Measurements from ENCODE around the gene ZNF451. TPM values are rescaled to one million over a fixed set of nuclear protein-coding genes. Genes with fewer than 3 reads are reported as not detected.

Gene ZNF451
- total and polyA plus RNA-seq, 2 experiments from 2014 or later: 15.8 to 63.4 TPM

GRCh38 chr6:57130661-57131177, 40.7 kb downstream of the ZNF451 start:
- Histone ChIP-seq H3K9me2 (replicated peaks; ENCODE audit: insufficient read depth) (no peaks in the 10 kb centered on the region), H3K4me2 (no peak overlapping the region), H3K79me2 (peaks cover 7% of the 10 kb centered on the region), H3K27me3 (no peaks in the 10 kb centered on the region), H3K4me1 (ENCODE audit: insufficient read depth) (no peaks in the 10 kb centered on the region), H3K4me3 (no peak overlapping the region), H3K9me3 (ENCODE audit: low read depth) (no peaks in the 10 kb centered on the region), H3K27ac (no peak overlapping the region), H3K36me3 (replicated peaks; ENCODE audit: insufficient read depth, low read depth) (no peaks in the 10 kb centered on the region), H2AFZ (no peak overlapping the region), H4K20me1 (ENCODE audit: insufficient read depth, poor library complexity, severe bottlenecking) (no peaks in the 10 kb centered on the region)
- no peak for TF ChIP-seq EZH2phosphoT487 (IDR thresholded peaks at IDR 0.05; ENCODE audit: low read depth, severe bottlenecking, unreplicated experiment)
- TF ChIP-seq CTCF (IDR thresholded peaks at IDR 0.05; ENCODE audit: poor library complexity): no peak
- TF ChIP-seq EZH2 (IDR thresholded peaks at IDR 0.05; ENCODE audit: borderline replicate concordance): no peak
- DNase-seq (ENCODE audit: low spot score): no peak

- H2AFZ ChIP-seq: no peak overlapping the region
- no peaks in the 10 kb centered on the region for H3K36me3 ChIP-seq (replicated peaks; ENCODE audit: insufficient read depth, low read depth)
- H3K4me3 ChIP-seq: no peak overlapping the region
- H3K27ac ChIP-seq: no peak overlapping the region
- no peaks in the 10 kb centered on the region for H3K9me3 ChIP-seq (ENCODE audit: low read depth)
- no peak overlapping the region for H3K4me2 ChIP-seq
- H3K27me3 ChIP-seq: no peaks in the 10 kb centered on the region
- TF ChIP-seq CTCF (IDR thresholded peaks at IDR 0.05; ENCODE audit: poor library complexity): no peak
- TF ChIP-seq EZH2phosphoT487 (IDR thresholded peaks at IDR 0.05; ENCODE audit: low read depth, severe bottlenecking, unreplicated experiment): no peak
- no peak for TF ChIP-seq EZH2 (IDR thresholded peaks at IDR 0.05; ENCODE audit: borderline replicate concordance)
- no peaks in the 10 kb centered on the region for H3K9me2 ChIP-seq (replicated peaks; ENCODE audit: insufficient read depth)
- DNase-seq (ENCODE audit: low spot score): no peak
- H3K79me2 ChIP-seq: no peaks in the 10 kb centered on the region
- WGBS (ENCODE audit: low lambda C conversion rate, missing lambda C conversion rate): 81% methylated on average over 1 of the region's 1 CpG
- H3K4me1 ChIP-seq (ENCODE audit: insufficient read depth): no peaks in the 10 kb centered on the region
- H4K20me1 ChIP-seq (ENCODE audit: insufficient read depth, poor library complexity, severe bottlenecking): no peaks in the 10 kb centered on the region
Measured at GRCh38 chr6:57134954-57135353, 45.0 kb downstream of the ZNF451 start.

DNA sequence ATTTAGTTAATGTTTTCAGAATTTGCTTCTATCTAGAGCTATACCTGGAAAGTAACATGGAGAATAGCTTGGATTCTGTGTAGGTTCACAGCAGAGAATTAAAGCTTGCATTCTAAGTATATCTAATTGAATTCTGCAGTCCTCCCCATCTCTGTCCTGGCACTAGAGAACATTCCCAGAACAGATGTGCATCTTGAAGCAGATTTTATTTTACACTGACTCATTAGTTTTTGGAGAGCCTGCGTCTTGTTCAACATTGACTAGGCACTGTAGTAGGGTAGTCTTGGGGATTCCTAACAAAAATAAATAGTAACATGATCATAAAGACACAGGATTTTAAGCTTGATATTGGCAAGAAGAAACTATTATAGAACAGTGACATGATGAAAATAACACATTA, 45.9 kb downstream of the ZNF451 start:
- no peaks in the 10 kb centered on the region for H3K9me3 ChIP-seq (ENCODE audit: low read depth)
- H2AFZ ChIP-seq: no peak overlapping the region
- no peaks in the 10 kb centered on the region for H3K36me3 ChIP-seq (replicated peaks; ENCODE audit: insufficient read depth, low read depth)
- no peaks in the 10 kb centered on the region for H3K27me3 ChIP-seq
- 57% methylated on average over 1 of the region's 1 CpG for WGBS (ENCODE audit: low lambda C conversion rate, missing lambda C conversion rate)
- no peaks in the 10 kb centered on the region for H4K20me1 ChIP-seq (ENCODE audit: insufficient read depth, poor library complexity, severe bottlenecking)
- H3K27ac ChIP-seq: no peak overlapping the region
- DNase-seq (ENCODE audit: low spot score): no peak
- no peaks in the 10 kb centered on the region for H3K9me2 ChIP-seq (replicated peaks; ENCODE audit: insufficient read depth)
- H3K4me1 ChIP-seq (ENCODE audit: insufficient read depth): no peaks in the 10 kb centered on the region
- no peaks in the 10 kb centered on the region for H3K79me2 ChIP-seq
- no peak overlapping the region for H3K4me3 ChIP-seq
- no peak overlapping the region for H3K4me2 ChIP-seq
- TF ChIP-seq EZH2 (IDR thresholded peaks at IDR 0.05; ENCODE audit: borderline replicate concordance): no peak

GRCh38 chr6:57137350-57137749, 47.4 kb downstream of the ZNF451 start:
- no peak overlapping the region for H3K4me2 ChIP-seq
- 98% methylated on average over 2 of the region's 2 CpGs for WGBS (ENCODE audit: low lambda C conversion rate, missing lambda C conversion rate)
- H3K27ac ChIP-seq: no peak overlapping the region
- H2AFZ ChIP-seq: no peak overlapping the region
- no peaks in the 10 kb centered on the region for H3K79me2 ChIP-seq
- H3K9me2 ChIP-seq (replicated peaks; ENCODE audit: insufficient read depth): no peaks in the 10 kb centered on the region
- no peak for TF ChIP-seq EZH2phosphoT487 (IDR thresholded peaks at IDR 0.05; ENCODE audit: low read depth, severe bottlenecking, unreplicated experiment)
- TF ChIP-seq EZH2 (IDR thresholded peaks at IDR 0.05; ENCODE audit: borderline replicate concordance): no peak
- TF ChIP-seq CTCF (IDR thresholded peaks at IDR 0.05; ENCODE audit: poor library complexity): no peak
- no peak for DNase-seq (ENCODE audit: low spot score)
- no peak overlapping the region for H3K4me3 ChIP-seq
- H4K20me1 ChIP-seq (ENCODE audit: insufficient read depth, poor library complexity, severe bottlenecking): no peaks in the 10 kb centered on the region
- no peaks in the 10 kb centered on the region for H3K27me3 ChIP-seq
- H3K4me1 ChIP-seq (ENCODE audit: insufficient read depth): no peaks in the 10 kb centered on the region
- no peaks in the 10 kb centered on the region for H3K9me3 ChIP-seq (ENCODE audit: low read depth)
- H3K36me3 ChIP-seq (replicated peaks; ENCODE audit: insufficient read depth, low read depth): no peaks in the 10 kb centered on the region

Measured in hepatocyte (in vitro differentiated cells).